NCI-H1048 (cell line): ENCODE results near the gene ANO2.

Experiments used
- DNase-seq: peaks from one replicate; lab custom pipeline; 2025; lab: John Stamatoyannopoulos, UW

Gene ANO2

GRCh38 chr12:5916785-5917290, 28.2 kb downstream of the ANO2 start:
- DNase-seq = no peak

- no peak for DNase-seq
Observed at GRCh38 chr12:5915511-5915910, 29.5 kb downstream of the ANO2 start.

GRCh38 chr12:5914387-5915149, 30.5 kb downstream of the ANO2 start:
- DNase-seq = no peak

GRCh38 chr12:5913387-5913786, 31.7 kb downstream of the ANO2 start:
- no peak for DNase-seq

GRCh38 chr12:5912437-5913334, 32.4 kb downstream of the ANO2 start:
- DNase-seq = no peak

- DNase-seq = no peak
Observed at GRCh38 chr12:5912011-5912410, 33.0 kb downstream of the ANO2 start.

- no peak for DNase-seq
Observed at GRCh38 chr12:5910790-5911548, 34.1 kb downstream of the ANO2 start.

- DNase-seq = no peak
Observed at GRCh38 chr12:5909560-5909959, 35.5 kb downstream of the ANO2 start.

GRCh38 chr12:5908251-5908650, 36.8 kb downstream of the ANO2 start:
- no peak for DNase-seq

- no peak for DNase-seq
Observed at GRCh38 chr12:5907807-5908206, 37.3 kb downstream of the ANO2 start.

GRCh38 chr12:5905757-5906156, 39.3 kb downstream of the ANO2 start:
- no peak for DNase-seq

- no peak for DNase-seq
Observed at GRCh38 chr12:5904969-5905368, 40.1 kb downstream of the ANO2 start.

- no peak for DNase-seq
Observed at GRCh38 chr12:5904441-5904840, 40.6 kb downstream of the ANO2 start.

- no peak for DNase-seq
Observed at GRCh38 chr12:5902736-5903135, 42.3 kb downstream of the ANO2 start.

GRCh38 chr12:5901416-5901815, 43.6 kb downstream of the ANO2 start:
- no peak for DNase-seq

GRCh38 chr12:5900533-5901205, 44.4 kb downstream of the ANO2 start:
- DNase-seq = no peak

- no peak for DNase-seq
Observed at GRCh38 chr12:5900076-5900475, 45.0 kb downstream of the ANO2 start.

GRCh38 chr12:5899675-5900074, 45.4 kb downstream of the ANO2 start:
- DNase-seq = no peak

- no peak for DNase-seq
Observed at GRCh38 chr12:5898874-5899273, 46.2 kb downstream of the ANO2 start.

- no peak for DNase-seq
Observed at GRCh38 chr12:5889381-5890047, 55.5 kb downstream of the ANO2 start.

GRCh38 chr12:5888816-5889315, 56.2 kb downstream of the ANO2 start:
- DNase-seq = no peak
